ENCODE measurements around the gene VPS37C. TPM values are rescaled to one million over a fixed set of nuclear protein-coding genes. Genes with fewer than 3 reads are reported as not detected.

The VPS37C gene
- total RNA-seq, 1 experiment from 2014 or later: 36.3 TPM

DNA sequence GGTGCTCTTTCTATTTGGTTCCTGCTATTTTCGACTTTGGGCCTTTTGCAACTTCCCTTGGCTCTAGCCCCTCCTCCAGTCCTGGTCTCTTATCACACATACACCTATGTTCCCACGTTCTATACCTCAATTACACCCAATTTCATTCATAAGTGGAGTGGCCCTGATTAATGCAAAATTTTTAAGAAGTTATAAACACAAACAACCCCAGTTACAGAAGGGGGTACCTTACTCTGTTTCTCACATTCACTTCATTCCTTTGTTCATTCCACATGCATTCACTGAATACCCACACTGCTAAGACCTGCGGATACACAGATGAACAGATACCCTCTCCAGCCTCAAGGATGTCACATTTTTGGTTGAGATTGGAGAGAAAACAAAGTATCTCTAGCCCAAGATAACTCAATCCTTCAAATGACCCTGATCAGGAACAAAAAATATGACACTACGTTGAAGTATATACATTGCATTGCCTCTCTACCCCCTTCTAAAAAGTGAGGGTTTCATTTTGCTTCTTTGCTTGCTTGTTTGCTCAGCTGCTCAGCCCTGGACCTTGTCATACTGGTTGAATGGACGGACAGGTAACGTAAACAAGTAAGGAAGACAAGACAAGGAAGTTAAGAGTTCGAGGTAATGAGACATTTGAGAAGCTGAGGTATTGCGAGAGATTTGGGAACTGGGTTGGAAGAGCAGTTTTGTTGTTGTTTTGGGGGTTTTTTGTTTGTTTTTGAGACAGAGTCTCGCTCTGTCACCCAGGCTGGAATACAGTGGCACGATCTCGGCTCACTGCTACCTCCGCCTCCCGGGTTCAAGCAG, 3.6 kb upstream of the VPS37C start:
- ChIA-PET CTCF (no interaction called here), POLR2A (no interaction called here)
- H3K9me3 Mint-ChIP-seq (ENCODE audit: unreplicated experiment): no peaks in the 10 kb centered on the region
- intact Hi-C loops (cut with micrococcal nuclease; ENCODE audit: unreplicated experiment): loop anchor here (2.0 kb wide), 1 partner anchor 34 kb away; no protein-coding TSS in a partner anchor
- TF ChIP-seq, protein P1, sequence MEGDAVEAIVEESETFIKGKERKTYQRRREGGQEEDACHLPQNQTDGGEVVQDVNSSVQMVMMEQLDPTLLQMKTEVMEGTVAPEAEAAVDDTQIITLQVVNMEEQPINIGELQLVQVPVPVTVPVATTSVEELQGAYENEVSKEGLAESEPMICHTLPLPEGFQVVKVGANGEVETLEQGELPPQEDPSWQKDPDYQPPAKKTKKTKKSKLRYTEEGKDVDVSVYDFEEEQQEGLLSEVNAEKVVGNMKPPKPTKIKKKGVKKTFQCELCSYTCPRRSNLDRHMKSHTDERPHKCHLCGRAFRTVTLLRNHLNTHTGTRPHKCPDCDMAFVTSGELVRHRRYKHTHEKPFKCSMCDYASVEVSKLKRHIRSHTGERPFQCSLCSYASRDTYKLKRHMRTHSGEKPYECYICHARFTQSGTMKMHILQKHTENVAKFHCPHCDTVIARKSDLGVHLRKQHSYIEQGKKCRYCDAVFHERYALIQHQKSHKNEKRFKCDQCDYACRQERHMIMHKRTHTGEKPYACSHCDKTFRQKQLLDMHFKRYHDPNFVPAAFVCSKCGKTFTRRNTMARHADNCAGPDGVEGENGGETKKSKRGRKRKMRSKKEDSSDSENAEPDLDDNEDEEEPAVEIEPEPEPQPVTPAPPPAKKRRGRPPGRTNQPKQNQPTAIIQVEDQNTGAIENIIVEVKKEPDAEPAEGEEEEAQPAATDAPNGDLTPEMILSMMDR (IDR thresholded peaks at IDR 0.05; ENCODE audit: insufficient read depth in 1 of 2, low read depth in 1 of 2, low read length in 1 of 2, severe bottlenecking in 1 of 2, unreplicated experiment in 1 of 2): no peak
- H3K4me3 Mint-ChIP-seq (ENCODE audit: unreplicated experiment): peak overlapping the region; percentile 65
- peaks cover 31% of the 10 kb centered on the region for H3K4me1 Mint-ChIP-seq (ENCODE audit: low read depth, unreplicated experiment)
- H3K27me3 Mint-ChIP-seq (ENCODE audit: insufficient read depth, unreplicated experiment): no peaks in the 10 kb centered on the region
- Histone ChIP-seq H3K9me3 (no peaks in the 10 kb centered on the region), H3K27me3 (replicated peaks; ENCODE audit: control insufficient read depth, insufficient read depth, low read length) (no peaks in the 10 kb centered on the region), H3K4me1 (peaks cover 48% of the 10 kb centered on the region), H3K36me3 (ENCODE audit: control insufficient read depth, insufficient read depth, low read length) (no peaks in the 10 kb centered on the region), H3K4me3 (ENCODE audit: low read depth, low read length) (no peak overlapping the region)
- no TSS peak for BruUV-seq (replicated peaks)
- peak overlapping the region; percentile 89 for H3K27ac Mint-ChIP-seq (ENCODE audit: unreplicated experiment)
- DNase-seq: peak; percentile 65 to 71
- H3K36me3 Mint-ChIP-seq (ENCODE audit: insufficient read depth, unreplicated experiment): peaks cover 12% of the 10 kb centered on the region

DNA sequence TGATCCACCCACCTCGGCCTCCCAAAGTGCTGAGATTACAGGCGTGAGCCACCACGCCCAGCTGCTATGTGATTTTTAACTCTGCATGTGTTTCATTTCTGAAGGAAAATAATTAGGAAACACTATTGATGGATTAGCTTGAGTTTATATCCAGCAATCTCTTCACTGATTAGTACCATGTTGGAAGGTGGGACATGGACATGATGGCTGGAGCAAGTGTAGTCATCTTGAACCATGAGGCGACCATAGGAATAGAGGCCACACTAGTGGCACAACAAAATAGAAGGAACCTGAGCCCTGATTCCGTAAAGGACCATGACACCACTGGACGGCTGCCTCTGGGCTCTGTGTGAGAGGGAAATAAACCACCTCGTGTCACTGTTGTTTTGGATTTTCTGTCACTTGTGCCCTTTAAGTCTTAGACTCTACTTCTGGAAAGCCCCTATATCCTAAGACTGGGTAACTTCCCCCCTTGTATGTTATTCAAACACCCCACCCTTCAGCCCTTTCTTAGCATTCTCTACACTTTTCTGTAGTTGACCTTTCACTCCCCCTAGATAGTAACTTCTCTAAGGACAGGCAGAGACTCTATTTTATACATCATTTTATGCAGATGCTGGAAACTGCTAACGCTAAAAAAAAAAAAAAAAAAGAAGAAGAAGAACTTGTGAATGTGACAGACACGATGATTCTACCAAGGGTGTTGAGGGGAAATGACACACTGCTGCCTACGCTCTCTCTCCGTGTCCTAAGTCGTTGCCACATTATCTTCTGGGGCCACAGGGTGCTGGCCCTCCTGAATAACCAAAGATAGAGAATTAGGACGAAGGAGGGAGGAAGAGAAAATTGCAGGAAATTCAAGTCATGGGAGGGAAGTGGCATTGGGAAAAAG, 2.7 kb upstream of the VPS37C start:
- Mint-ChIP-seq H3K36me3 (ENCODE audit: insufficient read depth, unreplicated experiment) (peaks cover 12% of the 10 kb centered on the region), H3K4me3 (ENCODE audit: unreplicated experiment) (peak overlapping the region; percentile 65), H3K9me3 (ENCODE audit: unreplicated experiment) (no peaks in the 10 kb centered on the region), H3K27me3 (ENCODE audit: insufficient read depth, unreplicated experiment) (no peaks in the 10 kb centered on the region), H3K4me1 (ENCODE audit: low read depth, unreplicated experiment) (peaks cover 33% of the 10 kb centered on the region), H3K27ac (ENCODE audit: unreplicated experiment) (peak overlapping the region; percentile 89)
- H3K36me3 ChIP-seq (ENCODE audit: control insufficient read depth, insufficient read depth, low read length): no peaks in the 10 kb centered on the region
- TF ChIP-seq, protein P1 (IDR thresholded peaks at IDR 0.05; ENCODE audit: insufficient read depth in 1 of 2, low read depth in 1 of 2, low read length in 1 of 2, severe bottlenecking in 1 of 2, unreplicated experiment in 1 of 2): no peak
- CTCF ChIA-PET: no interaction called here
- no peak overlapping the region for H3K4me3 ChIP-seq (ENCODE audit: low read depth, low read length)
- no peaks in the 10 kb centered on the region for H3K9me3 ChIP-seq
- no TSS peak for BruUV-seq (replicated peaks)
- peaks cover 54% of the 10 kb centered on the region for H3K4me1 ChIP-seq
- DNase-seq: peak in 1 of 2 experiments; percentile 2
- no peaks in the 10 kb centered on the region for H3K27me3 ChIP-seq (replicated peaks; ENCODE audit: control insufficient read depth, insufficient read depth, low read length)
- POLR2A ChIA-PET: no interaction called here
- intact Hi-C loops (cut with micrococcal nuclease; ENCODE audit: unreplicated experiment): loop anchor here (2.0 kb wide), 1 partner anchor 33 kb away; no protein-coding TSS in a partner anchor

DNA sequence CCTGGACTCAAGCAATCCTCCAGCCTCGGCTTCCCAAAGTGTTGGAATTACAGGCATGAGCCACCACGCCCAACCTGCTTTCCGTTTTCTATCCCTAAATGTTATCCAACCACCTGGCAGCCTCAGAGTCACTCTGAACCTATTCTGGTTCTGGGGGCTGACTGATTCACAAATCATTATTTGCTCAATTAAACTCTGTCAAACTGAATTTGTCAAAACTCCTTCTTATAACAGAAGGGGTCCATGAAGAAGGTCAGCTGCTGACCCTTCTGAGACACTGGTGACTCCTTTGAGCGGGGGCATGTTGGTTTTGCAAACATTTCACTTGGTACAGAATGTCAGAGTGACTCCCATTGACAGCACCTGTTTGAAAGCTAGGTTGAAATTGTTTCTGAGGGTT, 1.8 kb upstream of the VPS37C start:
- peaks cover 61% of the 10 kb centered on the region for H3K4me1 ChIP-seq
- TF ChIP-seq, protein P1 (IDR thresholded peaks at IDR 0.05; ENCODE audit: insufficient read depth in 1 of 2, low read depth in 1 of 2, low read length in 1 of 2, severe bottlenecking in 1 of 2, unreplicated experiment in 1 of 2): no peak
- CTCF ChIA-PET: no interaction called here
- H3K4me3 Mint-ChIP-seq (ENCODE audit: unreplicated experiment): peak overlapping the region; percentile 94
- H3K9me3 Mint-ChIP-seq (ENCODE audit: unreplicated experiment): no peaks in the 10 kb centered on the region
- peak in 1 of 2 experiments; percentile 5 for DNase-seq
- H3K27ac Mint-ChIP-seq (ENCODE audit: unreplicated experiment): peak overlapping the region; percentile 92
- H3K27me3 Mint-ChIP-seq (ENCODE audit: insufficient read depth, unreplicated experiment): no peaks in the 10 kb centered on the region
- H3K36me3 ChIP-seq (ENCODE audit: control insufficient read depth, insufficient read depth, low read length): no peaks in the 10 kb centered on the region
- no peaks in the 10 kb centered on the region for H3K9me3 ChIP-seq
- no peaks in the 10 kb centered on the region for H3K27me3 ChIP-seq (replicated peaks; ENCODE audit: control insufficient read depth, insufficient read depth, low read length)
- no peak overlapping the region for H3K4me3 ChIP-seq (ENCODE audit: low read depth, low read length)
- intact Hi-C loops (cut with micrococcal nuclease; ENCODE audit: unreplicated experiment): no loop called here
- POLR2A ChIA-PET: no interaction called here
- BruUV-seq (replicated peaks): no TSS peak
- peaks cover 18% of the 10 kb centered on the region for H3K36me3 Mint-ChIP-seq (ENCODE audit: insufficient read depth, unreplicated experiment)
- peaks cover 42% of the 10 kb centered on the region for H3K4me1 Mint-ChIP-seq (ENCODE audit: low read depth, unreplicated experiment)
